ENCODE data around the gene CD55.

Gene CD55

GRCh38 chr1:207289756-207290155 is 31.7 kb upstream of the CD55 start:
- no peak for TF ChIP-seq CTCF (IDR thresholded peaks at IDR 0.05; ENCODE audit: borderline replicate concordance, control extremely low read depth, extremely low read depth, insufficient read depth, missing control alignments)
- in situ Hi-C loops (cut with MboI; ENCODE audit: low sequenced_read_pairs, unreplicated experiment): no loop called here
- no peak for DNase-seq (ENCODE audit: low spot score)

DNA sequence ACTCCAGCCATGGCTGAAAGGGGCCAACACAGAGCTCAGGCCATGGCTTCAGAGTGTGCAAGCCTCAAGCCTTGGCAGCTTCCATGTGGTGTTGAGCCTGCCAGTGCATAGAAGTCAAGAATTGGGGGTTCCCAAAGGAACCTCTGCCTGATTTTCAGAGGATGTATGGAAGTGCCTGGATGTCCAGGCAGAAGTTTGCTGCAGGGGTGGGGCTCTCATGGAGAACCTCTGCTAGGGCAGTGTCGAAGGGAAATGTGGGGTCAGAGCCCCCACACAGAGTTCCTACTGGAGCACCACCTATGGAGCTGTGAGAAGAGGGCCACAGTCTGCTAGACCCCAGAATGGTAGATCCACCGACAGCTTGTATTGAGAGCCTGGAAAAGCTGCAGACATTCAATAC is 29.8 kb upstream of the CD55 start:
- in situ Hi-C loops (cut with MboI; ENCODE audit: low sequenced_read_pairs, unreplicated experiment): no loop called here
- TF ChIP-seq CTCF (IDR thresholded peaks at IDR 0.05; ENCODE audit: borderline replicate concordance, control extremely low read depth, extremely low read depth, insufficient read depth, missing control alignments): no peak
- DNase-seq (ENCODE audit: low spot score): no peak

DNA sequence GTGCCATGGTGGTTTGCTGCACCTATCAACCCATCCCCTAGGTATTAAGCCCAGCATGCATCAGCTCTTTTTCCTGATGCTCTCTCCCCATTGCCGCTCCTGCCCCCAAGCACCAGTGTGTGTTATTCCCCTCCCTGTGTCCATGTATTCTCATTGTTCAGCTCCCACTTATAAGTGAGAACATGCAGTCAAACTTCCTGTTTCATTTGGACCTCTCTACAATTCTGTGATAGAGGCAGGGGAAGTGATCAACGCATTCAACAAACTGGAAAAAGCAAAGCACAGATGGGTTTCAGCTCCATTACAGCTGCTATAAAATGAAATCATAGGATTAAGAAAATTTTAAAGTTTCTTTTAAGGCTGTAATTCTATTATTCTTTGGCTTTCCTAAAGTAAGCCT is 23.3 kb upstream of the CD55 start:
- TF ChIP-seq CTCF (IDR thresholded peaks at IDR 0.05; ENCODE audit: borderline replicate concordance, control extremely low read depth, extremely low read depth, insufficient read depth, missing control alignments): no peak
- in situ Hi-C loops (cut with MboI; ENCODE audit: low sequenced_read_pairs, unreplicated experiment): no loop called here
- no peak for DNase-seq (ENCODE audit: low spot score)

DNA sequence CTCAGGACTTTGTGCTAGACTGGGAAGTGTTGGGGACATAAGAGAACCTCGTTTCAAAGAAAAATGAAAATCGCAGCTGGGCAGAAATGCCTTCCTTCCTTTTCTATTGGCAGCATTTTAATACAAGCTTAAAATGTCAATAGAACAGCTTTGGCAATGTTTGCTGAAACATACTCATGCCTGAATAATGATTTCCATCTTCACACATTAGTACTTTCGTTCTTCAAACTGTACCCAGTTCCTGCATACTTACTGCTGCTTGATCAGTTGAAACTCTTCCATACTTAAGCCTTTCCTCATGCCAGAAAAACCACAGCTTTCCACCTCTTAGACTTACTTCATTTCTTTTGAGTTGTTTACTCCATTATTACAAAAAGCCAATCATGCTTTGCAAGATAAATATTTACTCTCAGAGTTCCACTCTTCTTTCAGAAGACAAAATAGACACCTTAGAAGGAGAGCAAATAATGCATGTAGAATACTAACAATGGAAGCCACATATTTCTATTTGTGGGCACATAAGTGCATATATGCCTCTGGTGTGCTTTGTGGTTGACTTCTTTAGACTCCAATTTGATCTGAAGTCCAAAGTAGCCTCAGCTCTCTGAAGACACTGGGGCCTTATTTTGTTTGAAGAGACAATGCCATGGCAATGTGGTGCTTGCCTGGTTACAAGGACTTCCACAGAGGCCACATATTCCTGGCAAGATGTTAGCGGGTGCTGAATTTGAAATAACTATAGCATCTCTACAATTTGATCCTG is 22.7 kb upstream of the CD55 start:
- no peak for TF ChIP-seq CTCF (IDR thresholded peaks at IDR 0.05; ENCODE audit: borderline replicate concordance, control extremely low read depth, extremely low read depth, insufficient read depth, missing control alignments)
- in situ Hi-C loops (cut with MboI; ENCODE audit: low sequenced_read_pairs, unreplicated experiment): no loop called here
- no peak for DNase-seq (ENCODE audit: low spot score)

DNA sequence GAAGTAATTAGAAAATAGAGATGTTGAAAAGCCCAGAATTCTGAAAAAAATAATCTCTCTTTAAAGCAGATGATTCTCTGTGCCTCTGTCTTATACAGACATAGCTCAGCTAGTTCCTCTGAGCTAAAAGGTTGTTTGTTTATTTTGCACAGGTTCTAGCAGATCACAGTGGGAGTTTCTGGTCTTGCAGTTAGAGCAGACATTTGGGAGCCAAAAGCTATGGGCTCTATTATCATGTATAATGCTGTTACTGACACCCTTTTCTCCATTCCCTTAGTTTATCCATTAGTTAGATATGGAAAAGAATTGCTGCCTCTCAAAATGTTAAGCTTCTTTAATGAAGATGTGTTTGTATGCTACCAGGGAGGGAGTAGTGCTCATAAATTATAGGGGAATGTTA is 20.5 kb upstream of the CD55 start:
- in situ Hi-C loops (cut with MboI; ENCODE audit: low sequenced_read_pairs, unreplicated experiment): no loop called here
- no peak for DNase-seq (ENCODE audit: low spot score)
- TF ChIP-seq CTCF (IDR thresholded peaks at IDR 0.05; ENCODE audit: borderline replicate concordance, control extremely low read depth, extremely low read depth, insufficient read depth, missing control alignments): no peak

GRCh38 chr1:207302618-207303393 is 18.7 kb upstream of the CD55 start:
- DNase-seq (ENCODE audit: low spot score): no peak
- in situ Hi-C loops (cut with MboI; ENCODE audit: low sequenced_read_pairs, unreplicated experiment): no loop called here
- TF ChIP-seq CTCF (IDR thresholded peaks at IDR 0.05; ENCODE audit: borderline replicate concordance, control extremely low read depth, extremely low read depth, insufficient read depth, missing control alignments): no peak

Data from GM13976 (cell line).